Coronary artery (tissue), 2 donors: ENCODE measurements around the gene HIVEP1.

Source experiments
- DNase-seq: peaks from one replicate; pipeline ENCODE4 v3.0.0-alpha.2; 2017; ENCODE audit warnings: low spot score
- H3K27ac ChIP-seq, 2 donors: fragments of 200-600 bp; sonication (generic); one replicate each; pipeline ENCODE4 v1.5.1; 2016 to 2019
- H3K4me3 ChIP-seq: fragments of 200-600 bp; sonication (generic); 2 replicates; pipeline ENCODE4 v1.5.1; 2016; ENCODE audit warnings: mild to moderate bottlenecking, moderate library complexity
- TF ChIP-seq, protein P1 (sequence below): fragments of 200-600 bp; sonication (generic); IDR thresholded peaks from one replicate; pipeline ENCODE4 v1.5.1; 2019; ENCODE audit warnings: antibody characterized with exemption

Gene HIVEP1

DNA sequence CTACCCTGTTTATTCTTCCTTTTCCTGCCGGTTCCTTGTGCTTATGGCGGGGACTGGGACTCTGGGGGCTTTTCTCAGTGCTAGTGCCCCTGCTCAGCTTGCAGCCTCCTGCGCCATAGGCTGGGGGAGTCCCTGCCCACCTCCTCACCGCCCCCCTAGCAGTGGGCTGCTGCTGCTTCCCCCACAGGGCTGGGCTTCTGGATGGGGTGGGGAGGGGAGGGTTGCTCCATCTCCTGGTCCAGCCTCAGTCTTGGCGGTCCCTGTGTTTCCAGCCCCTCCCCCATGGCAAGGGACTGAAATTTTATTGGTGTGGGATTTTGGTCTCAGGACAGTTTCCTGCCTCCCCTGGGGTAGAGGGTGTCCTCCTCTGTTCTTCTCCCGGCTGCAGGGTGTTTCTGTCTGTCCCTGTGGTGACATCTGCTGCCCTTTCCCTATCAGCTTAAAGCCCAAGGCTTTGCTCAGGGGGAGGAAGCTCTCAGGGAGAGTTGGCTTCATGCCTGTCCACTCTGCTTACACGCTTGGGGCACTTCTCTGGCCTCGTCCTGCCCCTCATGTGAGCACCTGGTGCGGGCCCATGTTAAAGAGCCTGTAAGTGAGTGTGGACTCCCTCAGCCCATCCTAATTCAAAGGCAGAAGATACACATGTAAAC, 100.6 kb downstream of the HIVEP1 start:
- Histone ChIP-seq H3K4me3 (no peak overlapping the region), H3K27ac (no peak overlapping the region)
- no peak for DNase-seq
- TF ChIP-seq, protein P1, sequence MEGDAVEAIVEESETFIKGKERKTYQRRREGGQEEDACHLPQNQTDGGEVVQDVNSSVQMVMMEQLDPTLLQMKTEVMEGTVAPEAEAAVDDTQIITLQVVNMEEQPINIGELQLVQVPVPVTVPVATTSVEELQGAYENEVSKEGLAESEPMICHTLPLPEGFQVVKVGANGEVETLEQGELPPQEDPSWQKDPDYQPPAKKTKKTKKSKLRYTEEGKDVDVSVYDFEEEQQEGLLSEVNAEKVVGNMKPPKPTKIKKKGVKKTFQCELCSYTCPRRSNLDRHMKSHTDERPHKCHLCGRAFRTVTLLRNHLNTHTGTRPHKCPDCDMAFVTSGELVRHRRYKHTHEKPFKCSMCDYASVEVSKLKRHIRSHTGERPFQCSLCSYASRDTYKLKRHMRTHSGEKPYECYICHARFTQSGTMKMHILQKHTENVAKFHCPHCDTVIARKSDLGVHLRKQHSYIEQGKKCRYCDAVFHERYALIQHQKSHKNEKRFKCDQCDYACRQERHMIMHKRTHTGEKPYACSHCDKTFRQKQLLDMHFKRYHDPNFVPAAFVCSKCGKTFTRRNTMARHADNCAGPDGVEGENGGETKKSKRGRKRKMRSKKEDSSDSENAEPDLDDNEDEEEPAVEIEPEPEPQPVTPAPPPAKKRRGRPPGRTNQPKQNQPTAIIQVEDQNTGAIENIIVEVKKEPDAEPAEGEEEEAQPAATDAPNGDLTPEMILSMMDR = no peak

DNA sequence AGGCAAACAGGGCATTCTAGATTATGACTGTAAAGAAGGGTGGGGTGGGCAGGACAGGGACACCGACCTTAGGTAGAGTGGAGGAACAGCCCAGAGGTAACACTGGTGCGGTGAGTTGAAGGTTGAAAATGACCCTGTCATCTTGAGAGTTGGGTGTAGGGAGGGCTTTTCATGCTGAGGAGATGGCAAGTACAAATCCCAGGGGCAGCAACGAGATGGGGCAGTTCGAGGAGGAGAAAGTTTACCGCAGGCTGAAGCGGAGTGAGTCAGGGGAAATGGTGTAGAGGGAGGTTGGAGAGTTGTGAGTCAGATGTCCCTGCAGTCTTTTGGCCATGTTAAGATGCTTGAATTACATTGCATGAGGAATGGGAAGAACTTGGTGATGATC, 101.1 kb downstream of the HIVEP1 start:
- TF ChIP-seq, protein P1 = no peak
- DNase-seq = no peak
- Histone ChIP-seq H3K4me3 (no peak overlapping the region), H3K27ac (no peak overlapping the region)

DNA sequence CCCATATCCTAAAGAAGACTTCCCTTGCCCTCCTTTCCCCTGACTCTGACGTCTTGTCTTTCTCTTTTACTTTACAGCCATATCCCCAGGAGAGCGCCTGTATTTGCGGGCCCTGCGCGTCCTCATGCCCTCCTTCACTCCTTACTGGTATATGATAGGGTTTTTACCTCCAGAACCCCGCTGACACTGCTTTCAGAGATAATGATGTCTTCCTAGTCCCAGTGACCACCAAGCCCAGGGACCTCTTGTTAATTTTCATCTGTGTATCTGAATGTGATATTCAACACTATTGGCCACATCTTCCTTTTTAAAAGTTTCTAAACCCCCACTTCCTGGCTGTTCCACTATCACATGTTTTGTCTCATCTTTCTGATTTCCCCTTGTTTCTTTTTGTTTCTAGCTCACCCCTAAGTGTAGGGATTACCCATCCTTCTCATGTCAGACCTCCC, 102.0 kb downstream of the HIVEP1 start:
- TF ChIP-seq, protein P1 = no peak
- no peak overlapping the region for H3K27ac ChIP-seq
- no peak overlapping the region for H3K4me3 ChIP-seq
- no peak for DNase-seq

DNA sequence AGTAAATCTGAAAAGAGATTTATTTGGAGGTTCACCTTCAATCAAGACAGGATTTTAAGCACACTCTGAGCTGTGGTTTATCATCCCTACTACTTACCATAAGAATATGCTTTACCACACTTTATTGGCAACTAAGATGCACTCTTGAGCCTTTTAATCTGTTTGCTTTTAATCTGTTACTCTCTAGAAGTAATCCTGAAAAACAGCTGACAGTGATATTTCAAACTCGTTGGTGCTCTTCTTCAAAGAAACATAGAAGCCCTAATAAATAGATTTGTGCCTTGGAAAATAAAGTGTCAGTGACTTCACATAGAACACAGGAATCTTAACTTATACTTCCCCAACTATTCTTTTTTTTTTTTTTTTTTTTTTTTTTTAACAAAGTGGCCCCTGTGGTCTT, 102.9 kb downstream of the HIVEP1 start:
- TF ChIP-seq, protein P1 = no peak

DNA sequence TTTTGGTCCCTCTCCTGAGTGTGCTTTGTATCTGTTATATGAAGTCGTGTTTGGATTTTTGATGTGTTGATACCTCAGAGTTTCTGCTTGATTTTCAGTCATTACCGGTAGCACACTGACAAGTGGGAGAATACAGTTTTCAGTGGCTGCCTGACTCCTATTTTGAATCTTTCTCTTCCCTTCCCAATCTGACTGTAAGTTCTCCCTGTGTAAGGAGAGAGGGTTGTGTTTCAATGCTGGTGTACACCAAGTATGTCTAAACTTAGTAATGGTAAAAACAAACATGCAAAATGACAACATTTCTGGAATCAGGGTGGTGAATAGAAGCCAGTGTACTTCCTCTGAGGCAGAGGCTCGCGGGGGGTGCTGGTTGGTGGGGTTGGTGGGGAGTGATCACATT, 103.4 kb downstream of the HIVEP1 start:
- no peak for DNase-seq
- TF ChIP-seq, protein P1 = no peak
- no peak overlapping the region for H3K4me3 ChIP-seq
- H3K27ac ChIP-seq = no peak overlapping the region

More for the DNA sequence above, 102.9 kb downstream of the HIVEP1 start:
- DNase-seq = no peak
- Histone ChIP-seq H3K4me3 (no peak overlapping the region), H3K27ac (no peak overlapping the region)

DNA sequence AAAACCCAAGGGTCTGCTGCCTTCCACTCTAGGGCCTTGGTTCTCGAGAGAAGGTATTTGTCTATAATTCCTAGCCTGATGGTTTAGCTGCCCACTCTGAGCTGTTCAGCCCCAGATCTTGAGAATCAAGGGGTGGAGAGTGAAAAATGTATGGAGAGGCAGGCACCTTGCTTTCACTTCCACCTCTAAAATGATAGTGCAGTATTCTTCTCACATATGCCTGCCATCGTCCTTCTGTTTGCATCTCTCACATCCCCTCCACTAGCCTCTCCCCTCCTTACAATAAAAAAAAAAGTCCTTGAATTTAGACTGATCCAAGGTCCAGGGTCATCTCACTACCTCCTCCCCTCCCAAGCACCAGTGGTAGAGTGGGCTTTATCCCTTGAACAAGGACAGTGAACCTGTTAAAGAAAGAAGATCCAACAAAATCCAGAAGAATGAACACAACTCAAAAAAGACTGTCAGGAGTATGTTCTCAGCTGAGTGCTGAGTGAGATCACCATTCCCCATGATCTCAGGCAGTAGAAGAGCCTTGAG, 104.2 kb downstream of the HIVEP1 start:
- Histone ChIP-seq H3K4me3 (no peak overlapping the region), H3K27ac (no peak overlapping the region)
- DNase-seq = no peak
- TF ChIP-seq, protein P1 = no peak

DNA sequence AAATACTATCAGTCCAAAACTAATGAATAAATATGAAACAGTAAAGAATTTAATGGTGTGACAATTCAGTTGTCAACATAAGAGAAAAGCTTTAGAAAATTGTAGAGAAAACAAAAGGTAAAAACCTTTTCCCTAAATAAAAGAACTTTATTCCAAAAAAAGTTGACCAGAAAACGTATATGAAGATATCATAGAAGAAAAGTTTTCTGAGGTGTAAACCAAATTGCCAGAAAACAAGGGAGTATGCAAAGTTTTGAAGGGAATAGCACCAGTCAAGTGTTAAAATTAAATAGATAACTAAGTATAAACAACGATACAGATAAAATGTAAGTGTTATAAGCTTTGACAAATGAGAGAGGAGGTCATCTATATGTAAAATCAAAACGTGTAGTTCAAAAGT, 104.9 kb downstream of the HIVEP1 start:
- TF ChIP-seq, protein P1 = no peak
- DNase-seq = no peak
- no peak overlapping the region for H3K4me3 ChIP-seq
- no peak overlapping the region for H3K27ac ChIP-seq
